Cardiac muscle cell (in vitro differentiated cells and primary cell): ENCODE data around the gene PAGR1. TPM values are rescaled to one million over a fixed set of nuclear protein-coding genes. Genes with fewer than 3 reads are reported as not detected.

ENCODE experiments used
- DNase-seq, 2 donors: peaks; one replicate each; pipeline versions ENCODE4 v3.0.0 to v3.0.0-alpha.2; 2010 to 2017; ENCODE audit warnings: low read depth in 1 of 2, low spot score in 1 of 2
- H3K27ac ChIP-seq: fragments of 200-600 bp; sonication (generic); 2 replicates; pipeline ENCODE4 v1.5.1; 2016
- H3K27me3 ChIP-seq: fragments of 200-600 bp; sonication (generic); 2 replicates; pipeline ENCODE4 v1.6.0; 2016; ENCODE audit warnings: control low read depth
- H3K36me3 ChIP-seq: fragments of 200-600 bp; sonication (generic); 2 replicates; pipeline ENCODE4 v1.5.1; 2016; ENCODE audit warnings: control low read depth
- H3K4me1 ChIP-seq: fragments of 200-600 bp; sonication (generic); 2 replicates; pipeline ENCODE4 v1.8.1; 2017; ENCODE audit warnings: low read depth, mild to moderate bottlenecking, mixed run types
- H3K4me3 ChIP-seq: fragments of 200-600 bp; sonication (generic); 2 replicates; pipeline ENCODE4 v1.5.1; 2016; ENCODE audit warnings: mild to moderate bottlenecking
- H3K9me3 ChIP-seq: fragments of 200-600 bp; sonication (generic); 2 replicates; pipeline ENCODE4 v1.5.1; 2017; ENCODE audit warnings: low read depth, mild to moderate bottlenecking, control low read depth
- CTCF ChIP-seq: IDR thresholded peaks from 2 replicates; pipeline ENCODE4 v1.5.1; 2012; ENCODE audit warnings: low read depth, mild to moderate bottlenecking, low read length
- polyA plus RNA-seq: library from polyadenylated mRNA; unstranded; fragments of >200 nt; fragmentation: Nextera tagmentation; extraction: Ambion mirVana; gene quantifications from 2 replicates; pipeline ENCODE4 v1.2.1, GENCODE V29; 2016
- total RNA-seq: library from RNA; depleted of rRNA; stranded (reverse); fragments of >200 nt; gene quantifications from 2 replicates; pipeline ENCODE4 v1.2.3, GENCODE V29; 2016

Gene PAGR1
- total and polyA plus RNA-seq, 2 experiments from 2014 or later: 113 to 120 TPM

- Histone ChIP-seq H3K4me3 (peak overlapping the region; percentile 51), H3K9me3 (no peaks in the 10 kb centered on the region), H3K27ac (peak overlapping the region; percentile 89), H3K4me1 (peaks cover 30% of the 10 kb centered on the region), H3K27me3 (no peaks in the 10 kb centered on the region), H3K36me3 (peaks cover 10% of the 10 kb centered on the region)
- DNase-seq: peak; percentile 99
- TF ChIP-seq CTCF: no peak
Measured at GRCh38 chr16:29811170-29811895, 4.6 kb upstream of the PAGR1 start.

- Histone ChIP-seq H3K27me3 (no peaks in the 10 kb centered on the region), H3K4me1 (peaks cover 30% of the 10 kb centered on the region), H3K4me3 (peak within 1 kb of the TSS; percentile 51), H3K9me3 (no peaks in the 10 kb centered on the region), H3K36me3 (peaks cover 10% of the 10 kb centered on the region), H3K27ac (peak within 1 kb of the TSS; percentile 89)
- TF ChIP-seq CTCF: no peak
- DNase-seq: peak; percentile 47 to 80
Measured at GRCh38 chr16:29811896-29812665, 3.9 kb upstream of the PAGR1 start, which contains the start of gene PRRT2. PRRT2 (plus strand) TSS chr16:29812193; CDS start chr16:29813055, 862 bp downstream.

GRCh38 chr16:29812754-29813643 lies 3.0 kb upstream of the PAGR1 start:
- no peak for TF ChIP-seq CTCF
- Histone ChIP-seq H3K4me3 (peak overlapping the region; percentile 51), H3K4me1 (peaks cover 33% of the 10 kb centered on the region), H3K9me3 (no peaks in the 10 kb centered on the region), H3K36me3 (peaks cover 10% of the 10 kb centered on the region), H3K27ac (no peak overlapping the region), H3K27me3 (no peaks in the 10 kb centered on the region)
- no peak for DNase-seq

- no peak for DNase-seq
- H3K4me1 ChIP-seq: peaks cover 24% of the 10 kb centered on the region
- H3K36me3 ChIP-seq: peaks cover 16% of the 10 kb centered on the region
- no peak overlapping the region for H3K27ac ChIP-seq
- H3K27me3 ChIP-seq: no peaks in the 10 kb centered on the region
- TF ChIP-seq CTCF: no peak
- no peaks in the 10 kb centered on the region for H3K9me3 ChIP-seq
- H3K4me3 ChIP-seq: no peak overlapping the region
Measured at GRCh38 chr16:29813644-29814562, 2.0 kb upstream of the PAGR1 start.
